Stimulated activated CD4-positive, alpha-beta T cell treated with anti-CD3 and anti-CD28 coated beads, Interleukin-1b, Interleukin-23, amount 100 ng/mL, for 4 hours (primary cell): ENCODE results near the gene ARSD.
"Not testable (repeated sequence)": the region's sequence is repeated elsewhere in the genome, so short reads cannot be mapped to it uniquely, and the experiment has no call there.

ENCODE experiments used
- DNase-seq, 2 donors: peaks; one replicate each; pipeline ENCODE4 v3.0.0-alpha.2; 2020; ENCODE audit warnings: low read depth in 2 of 2

Gene ARSD

GRCh38 chrX:2892816-2893215 lies 36.3 kb downstream of the ARSD start:
- DNase-seq = no peak

- DNase-seq = not testable (repeated sequence)
These were observed 38.3 kb downstream of the ARSD start for GRCh38 chrX:2890536-2891460.

DNA sequence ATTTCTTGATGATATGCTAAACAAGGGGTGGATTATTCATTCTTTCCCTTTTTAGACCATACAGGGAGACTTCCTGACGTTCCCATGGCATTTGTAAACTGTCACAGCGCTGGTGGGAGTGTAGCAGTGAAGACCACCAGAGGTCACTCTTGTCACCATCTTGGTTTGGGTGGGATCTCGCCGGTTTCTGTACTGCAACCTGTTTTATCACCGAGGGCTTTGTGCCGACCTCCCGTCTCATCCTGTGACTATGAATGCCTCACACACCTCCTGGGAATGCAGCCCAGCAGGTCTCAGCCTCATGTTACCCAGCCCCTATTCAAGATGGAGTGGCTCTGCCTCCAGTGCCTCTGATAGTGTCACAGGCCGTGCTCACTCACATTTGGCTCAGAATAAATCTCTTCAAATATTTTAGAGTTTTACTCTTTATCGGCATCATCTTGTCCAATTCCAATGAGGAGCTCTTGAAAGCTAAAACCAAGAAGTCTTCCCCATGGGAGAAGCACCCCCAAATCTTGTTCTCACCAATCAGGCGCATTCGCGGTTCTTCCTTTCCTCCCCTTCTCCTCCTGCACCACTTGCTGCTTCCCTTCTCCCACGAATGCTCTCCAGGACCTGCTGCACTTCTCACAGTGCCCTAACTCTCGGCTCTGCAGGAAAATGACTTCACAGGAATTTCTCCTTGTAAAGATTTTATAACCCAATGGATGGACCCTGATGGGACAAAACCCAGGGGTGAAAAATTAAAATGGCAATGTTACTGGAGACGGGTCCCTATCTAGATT lies 39.2 kb downstream of the ARSD start:
- DNase-seq = not testable (repeated sequence)

DNA sequence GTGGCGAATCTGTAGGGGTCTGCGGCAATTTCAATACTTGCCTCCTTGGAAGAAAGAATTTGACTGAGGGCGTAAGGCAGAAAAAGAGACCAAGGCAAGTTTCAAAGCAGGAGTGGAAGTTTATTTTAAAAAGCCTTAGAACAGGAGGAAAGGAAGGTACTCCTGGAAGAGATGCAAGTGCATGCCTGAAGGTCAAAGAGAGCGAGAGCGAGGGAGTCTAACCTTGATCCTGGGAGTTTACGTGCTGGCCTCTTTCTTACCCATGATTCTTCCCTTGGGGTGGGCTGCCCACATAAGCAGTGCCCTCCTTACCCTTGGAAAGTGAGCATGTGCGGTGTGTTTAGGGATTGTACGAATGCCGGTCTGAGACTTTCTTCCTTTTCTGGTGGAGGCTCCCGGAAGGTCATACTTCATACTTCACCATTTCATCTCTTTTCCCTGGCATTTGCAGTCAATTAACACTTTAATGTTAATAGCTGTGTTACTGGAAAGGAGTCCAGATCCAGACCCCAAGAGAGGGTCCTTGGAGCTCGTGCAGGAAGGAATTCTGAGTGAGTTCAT lies 40.0 kb downstream of the ARSD start:
- DNase-seq = no peak

- no peak for DNase-seq
These were observed 40.8 kb downstream of the ARSD start for GRCh38 chrX:2888309-2888708.

GRCh38 chrX:2883770-2884169 lies 45.4 kb downstream of the ARSD start:
- no peak for DNase-seq

DNA sequence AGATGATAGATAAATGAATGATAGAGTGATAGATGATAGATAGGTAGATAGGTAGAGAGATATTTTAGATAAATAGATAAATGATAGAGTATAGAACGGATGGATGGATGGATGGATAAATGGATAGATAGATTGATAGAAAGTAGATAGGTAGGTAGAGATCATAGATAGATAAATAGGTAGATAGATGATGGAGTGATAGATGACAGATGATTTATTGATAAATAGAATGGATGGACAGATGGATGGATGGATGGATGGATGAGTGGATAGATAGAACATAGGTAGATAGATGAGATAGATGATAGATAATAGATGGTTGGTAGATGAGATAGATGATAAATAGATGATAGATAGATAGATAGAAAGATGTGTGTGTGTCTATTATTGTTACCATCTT lies 49.5 kb downstream of the ARSD start:
- DNase-seq = no peak

DNA sequence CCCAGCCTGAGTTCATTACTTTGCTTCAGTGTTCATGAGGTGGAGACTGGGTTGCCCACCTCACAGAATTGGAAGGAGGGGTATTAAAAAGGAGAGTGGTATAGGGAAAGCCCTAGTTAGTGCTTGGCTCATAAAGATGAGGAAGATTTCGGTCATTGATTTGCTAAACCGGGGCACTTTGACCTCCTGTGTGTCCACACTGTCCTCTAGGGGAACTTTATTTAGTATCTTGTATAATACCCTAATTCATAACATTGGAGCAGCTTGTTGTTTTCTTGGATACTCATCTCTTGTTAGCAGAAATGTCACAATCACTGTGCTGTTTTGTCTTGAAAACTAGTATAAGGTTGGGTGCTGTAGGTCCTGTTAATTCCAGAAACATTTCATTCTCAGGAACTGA lies 50.6 kb downstream of the ARSD start:
- no peak for DNase-seq

DNA sequence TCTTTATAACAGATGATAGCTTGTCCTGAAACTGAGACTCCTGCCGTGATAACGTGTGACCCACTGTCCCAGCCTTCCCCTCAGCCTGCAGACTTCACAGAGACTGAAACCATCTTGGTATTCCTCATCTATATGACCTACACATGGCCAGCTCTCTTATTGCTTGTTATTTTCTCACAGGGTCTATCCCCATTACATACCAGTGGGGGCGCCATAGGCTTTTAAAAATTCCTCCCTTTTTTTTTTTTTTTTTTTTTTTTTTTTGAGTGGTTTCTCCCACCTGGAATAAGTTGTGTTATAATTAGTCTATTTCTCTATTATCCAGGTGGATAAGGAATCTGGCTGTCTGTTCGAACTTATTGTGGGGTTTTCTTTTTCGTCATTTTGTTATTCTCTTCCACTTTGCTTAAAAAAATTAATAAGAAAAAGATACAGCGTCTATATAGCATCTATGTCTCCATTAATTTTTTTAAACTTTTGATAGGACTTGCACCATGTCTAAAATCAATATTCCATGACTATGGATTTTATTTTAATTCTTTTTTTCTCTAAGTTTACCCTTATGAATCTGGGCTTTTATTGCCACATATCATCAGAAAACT lies 53.2 kb downstream of the ARSD start:
- DNase-seq = no peak

DNA sequence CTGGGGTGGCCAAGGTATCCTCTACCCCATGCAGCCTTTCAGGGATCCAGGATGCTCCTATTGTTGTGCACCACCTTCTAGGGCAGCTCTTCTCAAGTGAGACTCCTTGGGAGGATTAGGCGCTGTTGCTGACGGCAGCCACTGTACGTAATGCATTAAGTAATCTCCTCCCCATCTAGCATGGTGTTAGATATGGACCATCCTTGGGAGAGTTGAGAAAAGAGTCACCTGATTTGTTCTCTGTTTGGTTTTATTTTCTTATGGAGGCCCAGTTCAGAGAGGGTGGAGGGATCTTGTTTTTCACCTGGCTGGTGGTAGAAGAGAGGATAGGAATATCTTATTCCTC lies 54.0 kb downstream of the ARSD start:
- DNase-seq = no peak

- no peak for DNase-seq
These were observed 54.7 kb downstream of the ARSD start for GRCh38 chrX:2874222-2875135.

DNA sequence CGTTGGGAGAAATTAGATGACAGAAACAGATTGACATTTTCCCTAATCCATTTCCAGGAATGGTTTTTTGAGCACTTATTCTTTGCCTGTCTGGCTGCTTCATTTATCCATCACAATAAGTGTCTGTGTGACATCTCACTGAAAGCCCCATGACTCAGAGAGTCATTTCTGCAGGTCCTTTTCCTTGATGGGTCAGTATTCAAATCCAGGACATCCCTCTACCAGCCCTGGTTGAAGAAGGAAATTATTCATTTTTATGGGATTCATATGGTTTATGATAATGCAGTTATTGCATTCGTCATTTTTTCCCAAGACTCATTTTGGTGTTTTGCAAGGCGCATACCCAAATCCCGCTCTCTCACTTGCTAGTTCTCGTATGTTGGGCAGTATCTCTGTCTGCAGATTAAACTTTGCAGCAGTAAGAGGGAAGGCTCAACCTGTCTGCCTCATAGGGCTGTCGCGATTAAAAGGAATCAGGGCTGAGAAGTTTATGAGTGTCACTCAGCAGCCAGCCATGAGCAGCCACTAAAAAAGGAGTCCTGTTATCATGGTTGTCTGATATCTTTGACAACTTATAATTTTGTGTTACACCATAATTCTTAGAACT lies 56.4 kb downstream of the ARSD start:
- DNase-seq = no peak

- DNase-seq = no peak
These were observed 57.3 kb downstream of the ARSD start for GRCh38 chrX:2871831-2872230.

GRCh38 chrX:2870650-2871049 lies 58.5 kb downstream of the ARSD start:
- DNase-seq = no peak

- DNase-seq = no peak
These were observed 61.9 kb downstream of the ARSD start for GRCh38 chrX:2867206-2867605.

DNA sequence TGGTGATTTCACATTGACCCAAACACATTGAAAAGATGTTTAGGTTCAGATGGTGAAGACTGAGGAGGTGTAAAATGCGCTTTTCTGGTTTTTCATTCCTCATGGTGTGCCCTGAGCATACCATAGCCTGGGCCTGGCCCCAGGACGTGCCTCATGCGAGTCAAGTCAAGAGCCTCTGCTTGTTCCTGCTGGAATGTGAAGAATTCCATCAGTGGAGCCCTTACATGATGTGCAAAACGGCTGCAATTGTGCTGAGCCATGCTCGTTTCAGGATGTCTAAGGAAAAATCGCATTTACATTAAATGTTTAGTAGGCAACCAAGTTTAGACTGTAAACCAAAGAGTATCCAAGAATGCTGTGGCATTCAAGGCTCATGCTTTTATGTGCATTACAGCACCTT lies 65.5 kb downstream of the ARSD start:
- no peak for DNase-seq

- no peak for DNase-seq
These were observed 66.7 kb downstream of the ARSD start for GRCh38 chrX:2862404-2862803.

DNA sequence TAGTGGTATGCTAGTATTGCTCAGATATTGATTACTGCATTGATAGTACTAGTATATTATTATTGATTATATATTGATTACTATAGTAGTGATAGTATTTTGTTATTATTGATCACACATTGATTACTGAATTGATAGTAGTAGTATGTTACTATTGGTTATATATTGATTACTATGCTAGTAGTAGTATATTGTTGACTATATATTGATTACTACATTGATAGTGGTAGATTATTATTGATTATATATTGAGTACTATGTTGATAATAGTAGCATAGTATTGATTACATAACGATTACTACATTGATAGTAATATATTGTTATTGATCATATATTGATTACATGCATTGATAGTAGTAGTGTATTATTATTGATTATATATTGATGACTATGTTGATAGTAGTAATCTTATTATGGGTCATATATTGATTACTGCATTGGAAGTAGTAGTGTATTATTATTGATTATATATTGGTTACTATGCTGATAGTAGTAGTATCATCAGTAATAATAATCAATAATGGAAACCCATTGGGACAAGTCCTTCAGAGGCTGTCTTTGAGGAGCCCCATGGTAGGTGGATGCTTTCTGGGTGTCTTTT lies 69.8 kb downstream of the ARSD start:
- no peak for DNase-seq

DNA sequence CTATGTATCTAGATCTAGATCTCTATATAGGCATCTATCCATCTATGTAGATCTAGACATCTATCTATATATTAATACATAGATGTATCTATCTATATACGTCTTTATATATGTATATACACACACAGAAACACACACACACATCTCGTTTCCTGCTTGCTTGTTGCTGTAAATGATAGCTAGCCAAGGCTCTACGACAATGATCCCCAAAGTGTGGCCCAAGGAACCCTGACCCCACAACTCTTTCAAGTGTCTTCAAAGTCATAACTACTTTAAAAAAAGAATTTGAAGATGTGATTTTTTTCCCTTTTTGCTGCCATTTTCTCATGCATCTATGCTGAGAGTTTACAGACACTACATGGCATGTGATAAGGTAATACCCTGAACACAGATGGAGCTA lies 71.6 kb downstream of the ARSD start:
- DNase-seq = no peak

DNA sequence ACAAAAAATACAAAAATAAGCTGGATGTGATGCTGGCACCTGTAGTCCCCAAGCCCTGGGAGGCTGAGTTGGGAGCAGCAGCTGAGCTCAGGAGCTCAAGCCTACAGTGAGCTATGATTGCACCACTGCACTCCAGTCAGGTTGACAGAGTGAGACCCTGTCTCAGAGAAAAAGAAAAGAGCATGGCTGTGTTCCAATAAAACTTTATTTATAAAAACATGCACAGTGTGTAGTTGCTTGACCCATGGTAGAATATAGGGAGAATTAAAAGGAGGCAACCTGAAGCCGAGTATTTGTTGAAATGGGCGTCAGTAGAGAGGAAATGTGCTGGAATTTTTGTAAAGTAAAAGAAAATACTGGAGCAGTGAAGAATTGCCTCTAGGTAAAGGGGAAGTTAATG lies 73.4 kb downstream of the ARSD start:
- DNase-seq = no peak
